ENCODE data around the gene STARD8. TPM values are rescaled to one million over a fixed set of nuclear protein-coding genes. Genes with fewer than 3 reads are reported as not detected.
"Not testable (repeated sequence)": the region's sequence is repeated elsewhere in the genome, so short reads cannot be mapped to it uniquely, and the experiment has no call there.

Gene STARD8
- 10 to 100 TPM; 11.4 to 21.2 (median 17.3) TPM for polyA plus RNA-seq (ENCODE audit: insufficient read length in 4 of 4)

- no peak for DNase-seq (ENCODE audit: low read depth in 4 of 4, low spot score in 3 of 4)
Observed at GRCh38 chrX:68647156-68647957, at the start of gene STARD8. TSS of gene STARD8 (plus strand) at chrX:68647666. CDS start at chrX:68647883, 217 bp downstream.

GRCh38 chrX:68598841-68599240, 48.6 kb upstream of the STARD8 start:
- DNase-seq (ENCODE audit: low read depth in 4 of 4, low spot score in 3 of 4): no peak

DNA sequence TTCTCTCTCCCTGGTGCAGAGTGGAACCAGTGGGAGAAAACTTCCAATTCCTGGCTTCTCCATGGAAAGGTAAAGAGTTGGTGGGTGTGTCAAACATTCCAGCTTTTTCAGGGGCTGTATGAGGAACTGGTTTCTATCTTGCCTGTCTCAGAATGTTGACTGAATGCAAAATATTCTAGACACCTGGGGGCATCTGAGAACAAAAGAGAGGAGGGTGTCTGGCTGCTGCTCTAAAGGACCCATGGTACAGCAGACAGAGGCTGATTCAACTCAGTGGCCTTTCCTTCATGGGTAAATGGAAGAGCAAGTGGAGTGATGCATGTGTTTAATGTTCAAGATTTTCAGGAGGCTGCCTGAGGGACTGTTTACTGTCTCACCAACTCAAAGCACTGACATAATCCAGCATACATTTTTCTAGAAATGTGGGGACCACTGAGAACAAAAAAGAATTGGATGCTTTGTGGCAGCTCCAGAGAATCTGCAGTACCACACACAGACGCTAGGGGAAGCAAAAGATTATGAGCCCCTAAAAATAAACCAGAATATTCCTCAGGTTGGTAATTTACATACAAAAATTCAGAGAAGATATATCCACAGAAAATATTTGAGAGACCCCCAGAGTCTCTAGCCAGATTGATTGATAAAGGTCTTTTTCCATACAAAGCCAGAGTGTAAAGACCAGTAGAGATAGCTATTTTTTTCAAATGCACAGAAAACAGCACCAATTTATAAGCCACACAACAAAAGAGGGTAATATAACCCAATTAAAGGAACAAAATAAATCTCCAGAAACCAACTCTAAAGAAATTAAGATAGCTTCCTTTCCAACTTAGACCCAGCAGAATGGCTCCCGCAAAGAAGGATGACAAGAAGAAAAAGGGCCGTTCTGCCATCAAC, 48.0 kb upstream of the STARD8 start:
- DNase-seq (ENCODE audit: low read depth in 4 of 4, low spot score in 3 of 4): no peak

GRCh38 chrX:68604216-68604615, 43.2 kb upstream of the STARD8 start:
- not testable (repeated sequence) for DNase-seq (ENCODE audit: low read depth in 4 of 4, low spot score in 3 of 4)

- DNase-seq (ENCODE audit: low read depth in 4 of 4, low spot score in 3 of 4): not testable (repeated sequence)
Observed at GRCh38 chrX:68614733-68615132, 32.7 kb upstream of the STARD8 start.

DNA sequence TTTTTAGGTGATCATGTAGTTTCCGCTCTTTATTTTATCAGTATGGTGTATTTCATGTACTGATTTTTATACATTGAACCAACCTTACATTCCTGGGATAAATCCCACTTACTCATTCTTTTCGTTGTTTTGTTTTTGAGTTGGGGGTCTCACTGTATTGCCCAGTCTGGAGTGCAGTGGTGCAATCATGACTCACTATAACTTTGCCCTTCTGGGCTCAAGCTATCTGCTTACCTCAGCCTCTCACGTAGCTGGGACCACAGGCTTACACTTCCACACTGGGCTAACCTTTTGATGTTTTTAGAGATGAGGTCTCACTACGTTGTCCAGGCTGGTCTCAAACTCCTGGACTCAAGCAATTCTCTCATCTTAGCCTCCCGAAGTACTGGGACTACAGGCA, 19.5 kb upstream of the STARD8 start:
- DNase-seq (ENCODE audit: low read depth in 4 of 4, low spot score in 3 of 4): no peak

DNA sequence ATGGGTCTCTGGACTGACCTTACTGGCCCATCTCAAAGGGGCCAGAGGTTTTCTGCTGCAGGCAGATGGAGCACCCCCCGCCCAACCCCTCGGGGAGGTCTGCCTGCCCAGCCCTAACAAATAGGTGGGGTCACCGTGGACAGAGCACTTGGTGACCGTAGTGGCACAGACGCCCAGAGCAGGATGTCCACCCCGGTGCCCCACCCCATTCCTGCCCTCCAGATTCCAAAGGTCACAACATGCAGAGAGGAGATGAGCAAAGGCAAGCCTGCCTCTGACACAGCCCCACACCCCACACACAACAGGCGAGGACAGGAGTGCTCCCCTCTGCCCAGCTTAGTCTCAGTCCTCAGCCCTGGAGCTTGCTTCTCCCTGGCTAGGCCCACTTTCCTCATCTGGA, 17.5 kb upstream of the STARD8 start:
- not testable (repeated sequence) for DNase-seq (ENCODE audit: low read depth in 4 of 4, low spot score in 3 of 4)

- DNase-seq (ENCODE audit: low read depth in 4 of 4, low spot score in 3 of 4): no peak
Observed at GRCh38 chrX:68631336-68631735, 16.1 kb upstream of the STARD8 start.

GRCh38 chrX:68632491-68632890, 15.0 kb upstream of the STARD8 start:
- DNase-seq (ENCODE audit: low read depth in 4 of 4, low spot score in 3 of 4): no peak

- DNase-seq (ENCODE audit: low read depth in 4 of 4, low spot score in 3 of 4): no peak
Observed at GRCh38 chrX:68633981-68634380, 13.5 kb upstream of the STARD8 start.

- DNase-seq (ENCODE audit: low read depth in 4 of 4, low spot score in 3 of 4): no peak
Observed at GRCh38 chrX:68634649-68635227, 12.7 kb upstream of the STARD8 start.

GRCh38 chrX:68640661-68641060, 6.8 kb upstream of the STARD8 start:
- no peak for DNase-seq (ENCODE audit: low read depth in 4 of 4, low spot score in 3 of 4)

DNA sequence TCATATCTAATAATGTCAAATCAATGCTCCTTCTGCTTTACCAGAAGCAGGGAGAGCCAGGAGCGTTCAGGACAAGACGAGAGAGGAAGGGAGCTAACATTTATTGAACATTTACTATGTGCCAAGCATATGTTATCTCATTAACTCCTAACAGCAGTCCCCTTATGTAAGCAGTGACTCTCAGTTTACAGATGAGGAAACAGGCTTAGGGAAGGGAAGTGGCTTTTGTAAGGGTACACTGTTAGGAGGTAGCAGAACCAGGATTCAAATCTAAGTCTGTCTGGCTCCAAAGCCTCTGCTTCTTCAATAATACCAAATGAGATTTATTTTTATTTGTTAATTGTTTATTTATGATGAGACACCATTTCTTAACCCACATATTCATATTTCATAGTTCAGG, 2.6 kb upstream of the STARD8 start:
- no peak for DNase-seq (ENCODE audit: low read depth in 4 of 4, low spot score in 3 of 4)

- no peak for DNase-seq (ENCODE audit: low read depth in 4 of 4, low spot score in 3 of 4)
Observed at GRCh38 chrX:68646421-68646820, 1.0 kb upstream of the STARD8 start.

- DNase-seq (ENCODE audit: low read depth in 4 of 4, low spot score in 3 of 4): no peak
Observed at GRCh38 chrX:68648960-68649359, 1.5 kb downstream of the STARD8 start.

GRCh38 chrX:68650491-68650890, 3.0 kb downstream of the STARD8 start:
- DNase-seq (ENCODE audit: low read depth in 4 of 4, low spot score in 3 of 4): no peak

- no peak for DNase-seq (ENCODE audit: low read depth in 4 of 4, low spot score in 3 of 4)
Observed at GRCh38 chrX:68651110-68651509, 3.6 kb downstream of the STARD8 start.

DNA sequence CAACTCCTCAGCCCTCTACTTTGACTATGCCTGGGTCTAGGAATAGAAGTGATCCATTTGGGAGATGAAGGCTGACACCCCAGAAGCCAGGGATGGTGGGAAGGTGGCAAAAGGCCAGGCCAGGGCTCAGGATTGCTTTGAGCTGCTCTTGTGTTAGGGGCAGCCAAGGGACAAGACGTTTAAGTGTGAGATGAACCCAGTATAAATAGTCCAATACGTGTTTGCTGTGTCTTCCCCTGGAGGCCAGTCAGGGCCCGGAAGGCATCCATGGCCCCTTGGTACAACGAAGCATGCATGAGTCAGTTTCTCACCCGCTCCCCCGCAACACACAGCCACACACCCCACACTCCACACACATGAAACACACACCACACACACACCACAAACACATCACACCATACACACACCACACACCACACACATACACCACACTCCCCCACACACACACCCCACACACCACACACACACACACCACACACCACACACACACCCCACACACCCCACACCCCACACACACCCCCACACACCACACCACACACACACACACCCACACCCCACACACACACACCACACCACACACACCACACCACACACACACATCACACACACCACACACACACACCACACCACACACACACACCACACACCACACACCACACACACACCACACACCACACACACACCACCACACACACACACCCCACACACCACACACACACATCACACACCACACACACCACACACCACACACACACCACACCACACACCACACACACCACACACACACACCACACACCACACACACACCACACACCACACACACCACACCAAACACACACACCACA, 5.1 kb downstream of the STARD8 start:
- DNase-seq (ENCODE audit: low read depth in 4 of 4, low spot score in 3 of 4): no peak

GRCh38 chrX:68654693-68655092, 7.2 kb downstream of the STARD8 start:
- no peak for DNase-seq (ENCODE audit: low read depth in 4 of 4, low spot score in 3 of 4)

DNA sequence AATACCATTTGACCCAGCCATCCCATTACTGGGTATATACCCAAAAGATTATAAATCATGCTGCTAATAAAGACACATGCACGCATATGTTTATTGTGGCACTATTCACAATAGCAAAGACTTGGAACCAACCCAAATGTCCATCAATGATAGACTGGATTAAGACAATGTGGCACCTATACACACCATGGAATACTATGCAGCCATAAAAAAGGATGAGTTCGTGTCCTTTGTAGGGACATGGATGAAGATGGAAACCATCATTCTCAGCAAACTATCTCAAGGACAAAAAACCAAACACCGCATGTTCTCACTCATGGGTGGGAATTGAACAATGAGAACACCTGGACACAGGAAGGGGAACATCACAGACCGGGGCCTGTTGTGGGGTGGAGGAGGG, 9.0 kb downstream of the STARD8 start:
- DNase-seq (ENCODE audit: low read depth in 4 of 4, low spot score in 3 of 4): not testable (repeated sequence)

Data from left renal pelvis (tissue), 4 donors.